ENCODE data around the gene KCTD1. TPM values are rescaled to one million over a fixed set of nuclear protein-coding genes. Genes with fewer than 3 reads are reported as not detected.

Gene KCTD1
- total RNA-seq, 1 experiment from 2014 or later: 4.9 TPM

GRCh38 chr18:26553943-26554342 is 5.6 kb upstream of the KCTD1 start:
- Histone ChIP-seq H3K4me1 (ENCODE audit: low read length) (peaks cover 26% of the 10 kb centered on the region), H3K4me3 (ENCODE audit: low read length) (no peak overlapping the region), H3K4me2 (ENCODE audit: low read depth, low read length, poor library complexity, severe bottlenecking) (no peak overlapping the region), H4K20me1 (ENCODE audit: insufficient read depth, low read depth, low read length) (no peaks in the 10 kb centered on the region), H3K9ac (ENCODE audit: low read length) (no peak overlapping the region), H3K9me3 (ENCODE audit: low read length) (no peaks in the 10 kb centered on the region), H3K27me3 (ENCODE audit: low read length) (peaks cover 3% of the 10 kb centered on the region; the same call in 1 of the 2 replicates), H3K27ac (ENCODE audit: low read length) (no peak overlapping the region), H2AFZ (ENCODE audit: low read length) (no peak overlapping the region), H3K9me2 (replicated peaks; ENCODE audit: insufficient read depth, low read length) (no peaks in the 10 kb centered on the region), H3K36me3 (ENCODE audit: insufficient read depth, low read length) (no peaks in the 10 kb centered on the region), H3K79me2 (ENCODE audit: low read length) (no peaks in the 10 kb centered on the region)
- DNase-seq: no peak

- peak overlapping the region; percentile 98 for H3K4me2 ChIP-seq (ENCODE audit: low read depth, low read length, poor library complexity, severe bottlenecking)
- H2AFZ ChIP-seq (ENCODE audit: low read length): no peak overlapping the region
- H3K27me3 ChIP-seq (ENCODE audit: low read length): peaks cover 3% of the 10 kb centered on the region; the same call in 1 of the 2 replicates
- H3K9me2 ChIP-seq (replicated peaks; ENCODE audit: insufficient read depth, low read length): no peaks in the 10 kb centered on the region
- H3K9me3 ChIP-seq (ENCODE audit: low read length): no peaks in the 10 kb centered on the region
- H4K20me1 ChIP-seq (ENCODE audit: insufficient read depth, low read depth, low read length): no peaks in the 10 kb centered on the region
- H3K27ac ChIP-seq (ENCODE audit: low read length): no peak overlapping the region
- no peak for DNase-seq
- no peak overlapping the region for H3K9ac ChIP-seq (ENCODE audit: low read length)
- H3K4me1 ChIP-seq (ENCODE audit: low read length): peaks cover 30% of the 10 kb centered on the region
- H3K36me3 ChIP-seq (ENCODE audit: insufficient read depth, low read length): no peaks in the 10 kb centered on the region
- H3K79me2 ChIP-seq (ENCODE audit: low read length): no peaks in the 10 kb centered on the region
- H3K4me3 ChIP-seq (ENCODE audit: low read length): no peak overlapping the region
These were observed 3.3 kb upstream of the KCTD1 start for GRCh38 chr18:26551695-26552081.

- Histone ChIP-seq H3K4me2 (ENCODE audit: low read depth, low read length, poor library complexity, severe bottlenecking) (peak overlapping the region; percentile 98), H3K27ac (ENCODE audit: low read length) (no peak overlapping the region), H3K9me3 (ENCODE audit: low read length) (no peaks in the 10 kb centered on the region), H3K9me2 (replicated peaks; ENCODE audit: insufficient read depth, low read length) (no peaks in the 10 kb centered on the region), H3K4me1 (ENCODE audit: low read length) (peaks cover 30% of the 10 kb centered on the region), H3K36me3 (ENCODE audit: insufficient read depth, low read length) (no peaks in the 10 kb centered on the region), H4K20me1 (ENCODE audit: insufficient read depth, low read depth, low read length) (no peaks in the 10 kb centered on the region), H3K9ac (ENCODE audit: low read length) (no peak overlapping the region), H3K27me3 (ENCODE audit: low read length) (peaks cover 3% of the 10 kb centered on the region; the same call in 1 of the 2 replicates), H3K4me3 (ENCODE audit: low read length) (peak overlapping the region; percentile 82; the same call in 1 of the 2 replicates), H2AFZ (ENCODE audit: low read length) (no peak overlapping the region), H3K79me2 (ENCODE audit: low read length) (no peaks in the 10 kb centered on the region)
- DNase-seq: no peak
These were observed 2.8 kb upstream of the KCTD1 start for GRCh38 chr18:26550998-26551694.

- peak overlapping the region; percentile 76 for H3K9ac ChIP-seq (ENCODE audit: low read length)
- H3K4me3 ChIP-seq (ENCODE audit: low read length): peak overlapping the region; percentile 82
These were observed 1.1 kb upstream of the KCTD1 start for GRCh38 chr18:26549263-26550094.

GRCh38 chr18:26547646-26548414 is 523 bp downstream of the KCTD1 start:
- Histone ChIP-seq H3K27me3 (ENCODE audit: low read length) (peaks cover 3% of the 10 kb centered on the region; the same call in 1 of the 2 replicates), H3K4me3 (ENCODE audit: low read length) (peak overlapping the region; percentile 82), H3K9me3 (ENCODE audit: low read length) (no peaks in the 10 kb centered on the region), H4K20me1 (ENCODE audit: insufficient read depth, low read depth, low read length) (no peaks in the 10 kb centered on the region), H3K79me2 (ENCODE audit: low read length) (no peaks in the 10 kb centered on the region), H3K27ac (ENCODE audit: low read length) (no peak overlapping the region), H3K9me2 (replicated peaks; ENCODE audit: insufficient read depth, low read length) (no peaks in the 10 kb centered on the region), H2AFZ (ENCODE audit: low read length) (peak overlapping the region; percentile 96; the same call in 1 of the 2 replicates), H3K4me1 (ENCODE audit: low read length) (peaks cover 30% of the 10 kb centered on the region), H3K9ac (ENCODE audit: low read length) (peak overlapping the region; percentile 76), H3K4me2 (ENCODE audit: low read depth, low read length, poor library complexity, severe bottlenecking) (peak overlapping the region; percentile 98), H3K36me3 (ENCODE audit: insufficient read depth, low read length) (no peaks in the 10 kb centered on the region)
- no peak for DNase-seq

More at GRCh38 chr18:26549263-26550094, 1.1 kb upstream of the KCTD1 start:
- H3K79me2 ChIP-seq (ENCODE audit: low read length): no peaks in the 10 kb centered on the region
- H3K36me3 ChIP-seq (ENCODE audit: insufficient read depth, low read length): no peaks in the 10 kb centered on the region
- H3K27me3 ChIP-seq (ENCODE audit: low read length): peaks cover 3% of the 10 kb centered on the region; the same call in 1 of the 2 replicates
- H3K9me3 ChIP-seq (ENCODE audit: low read length): no peaks in the 10 kb centered on the region
- no peaks in the 10 kb centered on the region for H4K20me1 ChIP-seq (ENCODE audit: insufficient read depth, low read depth, low read length)
- H3K27ac ChIP-seq (ENCODE audit: low read length): no peak overlapping the region
- H3K4me1 ChIP-seq (ENCODE audit: low read length): peaks cover 30% of the 10 kb centered on the region
- H3K4me2 ChIP-seq (ENCODE audit: low read depth, low read length, poor library complexity, severe bottlenecking): peak overlapping the region; percentile 98
- H3K9me2 ChIP-seq (replicated peaks; ENCODE audit: insufficient read depth, low read length): no peaks in the 10 kb centered on the region
- H2AFZ ChIP-seq (ENCODE audit: low read length): peak overlapping the region; percentile 96
- DNase-seq: peak; percentile 51

- DNase-seq: no peak
- H3K4me1 ChIP-seq (ENCODE audit: low read length): peaks cover 30% of the 10 kb centered on the region
- no peaks in the 10 kb centered on the region for H4K20me1 ChIP-seq (ENCODE audit: insufficient read depth, low read depth, low read length)
- no peaks in the 10 kb centered on the region for H3K79me2 ChIP-seq (ENCODE audit: low read length)
- H3K4me2 ChIP-seq (ENCODE audit: low read depth, low read length, poor library complexity, severe bottlenecking): no peak overlapping the region
- peaks cover 3% of the 10 kb centered on the region; the same call in 1 of the 2 replicates for H3K27me3 ChIP-seq (ENCODE audit: low read length)
- H3K27ac ChIP-seq (ENCODE audit: low read length): no peak overlapping the region
- H3K9me3 ChIP-seq (ENCODE audit: low read length): no peaks in the 10 kb centered on the region
- H2AFZ ChIP-seq (ENCODE audit: low read length): no peak overlapping the region
- H3K9ac ChIP-seq (ENCODE audit: low read length): no peak overlapping the region
- H3K4me3 ChIP-seq (ENCODE audit: low read length): no peak overlapping the region
- H3K9me2 ChIP-seq (replicated peaks; ENCODE audit: insufficient read depth, low read length): no peaks in the 10 kb centered on the region
- H3K36me3 ChIP-seq (ENCODE audit: insufficient read depth, low read length): no peaks in the 10 kb centered on the region
These were observed 1.3 kb downstream of the KCTD1 start for GRCh38 chr18:26546875-26547645.

- Histone ChIP-seq H3K79me2 (ENCODE audit: low read length) (no peaks in the 10 kb centered on the region), H4K20me1 (ENCODE audit: insufficient read depth, low read depth, low read length) (no peaks in the 10 kb centered on the region), H3K4me1 (ENCODE audit: low read length) (peaks cover 27% of the 10 kb centered on the region), H3K4me2 (ENCODE audit: low read depth, low read length, poor library complexity, severe bottlenecking) (no peak overlapping the region), H3K9me3 (ENCODE audit: low read length) (no peaks in the 10 kb centered on the region), H3K27me3 (ENCODE audit: low read length) (peaks cover 3% of the 10 kb centered on the region; the same call in 1 of the 2 replicates), H3K36me3 (ENCODE audit: insufficient read depth, low read length) (no peaks in the 10 kb centered on the region), H3K27ac (ENCODE audit: low read length) (no peak overlapping the region), H3K9me2 (replicated peaks; ENCODE audit: insufficient read depth, low read length) (no peaks in the 10 kb centered on the region), H3K9ac (ENCODE audit: low read length) (no peak overlapping the region), H2AFZ (ENCODE audit: low read length) (no peak overlapping the region), H3K4me3 (ENCODE audit: low read length) (no peak overlapping the region)
- DNase-seq: no peak
These were observed 2.0 kb downstream of the KCTD1 start for GRCh38 chr18:26546170-26546874.
